Activated B cell treated with CpG ODN at 0.5 μM for 24 hours (primary cell): ENCODE data around the gene TNNC1. TPM values are rescaled to one million over a fixed set of nuclear protein-coding genes. Genes with fewer than 3 reads are reported as not detected.
A peak's percentile ranks its signal among the peaks of the same experiment; 100 is the strongest.

ENCODE experiments used
- ATAC-seq: fragments of 200-7000 bp; cut with Tn5 transposase; one replicate; pipeline ENCODE4 v1.10.0; 2021; ENCODE audit warnings: low read depth, mild to moderate bottlenecking, moderate library complexity
- CTCF ChIA-PET: fragments of 350-600 bp; sonication (Branson Sonifier 250); formaldehyde crosslinking; loops from one replicate; lab custom pipeline; 2021; ENCODE audit warnings: antibody characterized with exemption; lab: Charles Lee
- POLR2A ChIA-PET: fragments of 350-600 bp; sonication (Branson Sonifier 250); formaldehyde crosslinking; loops from one replicate; lab custom pipeline; 2021; ENCODE audit warnings: antibody characterized with exemption; lab: Charles Lee
- DNase-seq: peaks from one replicate; pipeline ENCODE4 v3.0.0; 2022
- H3K27ac Mint-ChIP-seq: one replicate; pipeline ENCODE4 v1.8.0; 2020; ENCODE audit warnings: mixed read lengths
- H3K27me3 Mint-ChIP-seq: one replicate; pipeline ENCODE4 v1.8.0; 2021; ENCODE audit warnings: mixed read lengths
- H3K36me3 Mint-ChIP-seq: one replicate; pipeline ENCODE4 v1.8.0; 2021; ENCODE audit warnings: low read depth, mixed read lengths
- H3K4me1 Mint-ChIP-seq: one replicate; pipeline ENCODE4 v1.8.0; 2021; ENCODE audit warnings: mixed read lengths
- H3K4me3 Mint-ChIP-seq: one replicate; pipeline ENCODE4 v1.8.0; 2020; ENCODE audit warnings: mild to moderate bottlenecking, mixed read lengths
- H3K9me3 Mint-ChIP-seq: one replicate; pipeline ENCODE4 v1.8.0; 2020; ENCODE audit warnings: mixed read lengths
- CTCF ChIP-seq: fragments of 200-600 bp; IDR thresholded peaks from one replicate; pipeline ENCODE4 v1.8.0; 2022; ENCODE audit warnings: antibody characterized with exemption, mild to moderate bottlenecking
- intact Hi-C: fragments of 100-400 bp; cut with micrococcal nuclease; formaldehyde crosslinking; loops from one replicate; pipeline ENCODE4 v1.15.1; 2024
- total RNA-seq: library from RNA; stranded (reverse); gene quantifications from 2 replicates; pipeline ENCODE4 v1.2.3, GENCODE V29; 2022

The TNNC1 gene
- total RNA-seq, 1 donor from 2014 or later, result not detected

DNA sequence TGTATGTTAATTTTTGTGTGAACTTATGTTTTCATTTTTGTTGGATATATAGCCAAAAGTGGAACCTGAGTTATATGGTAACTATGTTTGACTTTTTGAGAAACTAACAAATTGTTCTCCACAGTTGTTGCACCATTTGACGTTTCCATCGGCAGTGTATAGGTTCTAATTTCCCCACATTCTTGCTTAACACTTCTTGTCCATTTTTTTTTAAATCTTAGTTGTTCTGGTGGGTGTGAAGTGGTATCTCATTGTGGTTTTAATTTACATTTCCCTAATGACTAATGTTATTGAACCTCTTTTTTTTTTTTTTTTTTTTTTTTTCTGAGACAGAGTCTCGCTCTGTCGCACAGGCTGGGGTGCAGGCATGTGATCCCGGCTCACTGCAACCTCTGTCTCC is 9.6 kb upstream of the TNNC1 start:
- TF ChIP-seq CTCF, result no peak
- no peak for ATAC-seq
- DNase-seq, result no peak
- H3K36me3 Mint-ChIP-seq, result peaks cover 57% of the 10 kb centered on the region
- intact Hi-C loops, result no loop called here
- H3K4me1 Mint-ChIP-seq, result peaks cover 10% of the 10 kb centered on the region
- no peaks in the 10 kb centered on the region for H3K9me3 Mint-ChIP-seq
- ChIA-PET CTCF (no interaction called here), POLR2A (no interaction called here)
- H3K27ac Mint-ChIP-seq, result no peak overlapping the region
- H3K4me3 Mint-ChIP-seq, result no peak overlapping the region
- no peaks in the 10 kb centered on the region for H3K27me3 Mint-ChIP-seq

DNA sequence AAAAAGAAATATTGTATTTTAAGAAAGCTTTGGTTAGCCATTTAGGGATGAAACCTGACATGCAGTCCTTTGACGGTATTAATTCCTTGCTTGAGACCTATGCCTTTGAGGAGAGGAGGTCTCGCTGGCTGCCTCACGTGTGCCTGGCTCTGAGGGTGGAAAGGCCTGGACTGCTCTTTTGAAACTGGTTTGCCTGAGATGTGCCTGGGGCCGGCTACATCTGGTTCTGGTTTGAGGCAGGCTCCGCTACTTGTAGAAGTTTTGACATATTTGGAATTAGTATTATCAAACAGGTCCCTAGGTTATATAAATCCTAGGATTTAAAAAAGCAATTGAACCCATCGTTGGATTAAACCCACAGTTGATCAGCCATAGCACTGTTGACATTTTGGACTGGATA is 8.0 kb upstream of the TNNC1 start:
- Mint-ChIP-seq H3K4me3 (no peak overlapping the region), H3K36me3 (peaks cover 66% of the 10 kb centered on the region), H3K27ac (no peak overlapping the region), H3K9me3 (no peaks in the 10 kb centered on the region), H3K27me3 (no peaks in the 10 kb centered on the region), H3K4me1 (peaks cover 23% of the 10 kb centered on the region)
- no peak for ATAC-seq
- ChIA-PET POLR2A (interaction anchor here (0.5 kb wide), 1 partner anchor 129 kb away, joined by 7 read pairs; no protein-coding TSS in a partner anchor), CTCF (no interaction called here)
- no peak for DNase-seq
- TF ChIP-seq CTCF, result no peak
- intact Hi-C loops, result no loop called here

GRCh38 chr3:52458770-52459545 is 5.1 kb upstream of the TNNC1 start:
- H3K36me3 Mint-ChIP-seq, result peaks cover 58% of the 10 kb centered on the region
- ChIA-PET POLR2A (interaction anchor here (1.6 kb wide), 1 partner anchor 171 kb away, joined by 3 read pairs; the partner anchor contains the start of gene GLYCTK), CTCF (interaction anchor here (2.7 kb wide), 1 partner anchor 11 kb away, joined by 9 read pairs; no protein-coding TSS in a partner anchor)
- no peak for DNase-seq
- no peak overlapping the region for H3K27ac Mint-ChIP-seq
- H3K27me3 Mint-ChIP-seq, result no peaks in the 10 kb centered on the region
- peaks cover 43% of the 10 kb centered on the region for H3K4me1 Mint-ChIP-seq
- no peak for TF ChIP-seq CTCF
- no peaks in the 10 kb centered on the region for H3K9me3 Mint-ChIP-seq
- ATAC-seq, result no peak
- intact Hi-C loops, result loop anchor here (5.0 kb wide), 2 partner anchors 248 to 477 kb away; partner anchors contain the start of genes ACY1, GLT8D1 and SPCS1
- H3K4me3 Mint-ChIP-seq, result no peak overlapping the region

- intact Hi-C loops, result loop anchor here (5.0 kb wide), 2 partner anchors 249 to 476 kb away; partner anchors contain the start of genes ACY1, GLT8D1 and SPCS1
- no peak for DNase-seq
- H3K4me3 Mint-ChIP-seq, result no peak overlapping the region
- H3K36me3 Mint-ChIP-seq, result peaks cover 55% of the 10 kb centered on the region
- peaks cover 43% of the 10 kb centered on the region for H3K4me1 Mint-ChIP-seq
- POLR2A ChIA-PET, result interaction anchor here (1.6 kb wide), 1 partner anchor 170 kb away, joined by 3 read pairs; the partner anchor contains the start of gene GLYCTK
- TF ChIP-seq CTCF, result no peak
- H3K27me3 Mint-ChIP-seq, result no peaks in the 10 kb centered on the region
- no peak for ATAC-seq
- CTCF ChIA-PET, result interaction anchor here (2.7 kb wide), 1 partner anchor 10 kb away, joined by 9 read pairs; no protein-coding TSS in a partner anchor
- H3K9me3 Mint-ChIP-seq, result no peaks in the 10 kb centered on the region
- peak overlapping the region; percentile 70 for H3K27ac Mint-ChIP-seq
Observed at GRCh38 chr3:52458031-52458760, 4.4 kb upstream of the TNNC1 start.
